GM10847 (cell line): ENCODE data around the gene OCA2.

Experiments used
- POLR2A ChIP-seq: IDR thresholded peaks from 2 replicates; pipeline ENCODE4 v1.6.1; 2011; ENCODE audit not compliant: insufficient read length; ENCODE audit errors: extremely low read depth

OCA2 gene

GRCh38 chr15:27770769-27771554 lies 328.2 kb downstream of the OCA2 start:
- no peak for TF ChIP-seq POLR2A

DNA sequence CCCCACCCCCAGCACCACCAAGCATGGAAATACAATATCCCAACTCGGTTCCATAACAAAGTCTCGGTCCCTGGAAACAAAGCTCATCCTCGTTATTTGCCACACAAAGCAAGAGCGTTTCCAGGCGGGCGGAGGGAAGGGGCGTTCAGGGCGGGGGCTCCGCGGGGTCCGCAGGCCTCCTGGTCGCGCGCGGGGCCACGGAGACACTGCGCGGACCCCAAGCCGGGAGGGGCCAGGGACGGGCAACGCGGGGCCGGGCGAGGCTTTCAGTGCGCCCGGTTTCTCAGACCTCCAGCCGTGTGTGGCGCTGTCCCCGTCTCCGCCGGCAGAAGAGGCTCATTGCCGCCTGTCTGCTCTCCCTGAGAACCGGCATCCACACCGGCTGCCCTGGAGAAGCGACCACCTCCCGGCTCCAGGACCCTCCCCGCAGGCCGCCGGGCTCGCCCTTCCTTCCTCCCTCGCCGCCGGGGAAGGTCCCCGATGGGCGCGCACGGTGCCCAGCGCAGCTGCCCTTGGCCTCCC lies 329.0 kb downstream of the OCA2 start:
- no peak for TF ChIP-seq POLR2A

DNA sequence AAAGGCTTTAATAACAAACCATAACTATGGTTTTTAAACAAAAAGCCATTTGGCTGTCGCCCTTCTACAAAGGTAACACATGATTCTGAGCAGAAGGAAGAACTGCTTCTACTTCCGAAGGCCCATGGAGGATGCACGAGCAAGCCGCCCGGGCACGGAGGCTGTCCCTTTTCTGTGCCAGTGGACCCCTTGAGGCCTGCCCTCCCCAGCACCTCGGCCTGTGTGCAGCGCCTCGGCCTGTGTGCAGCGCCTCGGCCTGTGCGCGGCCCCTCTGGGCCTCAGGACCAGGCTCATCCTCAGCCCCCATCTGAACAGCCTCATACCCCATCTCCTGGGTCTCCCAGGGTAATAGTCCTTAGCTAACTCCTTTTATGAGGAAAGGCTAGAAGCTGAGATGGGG lies 329.5 kb downstream of the OCA2 start:
- TF ChIP-seq POLR2A = no peak

- TF ChIP-seq POLR2A = no peak
Observed at GRCh38 chr15:27768732-27769475, 330.2 kb downstream of the OCA2 start.

GRCh38 chr15:27767918-27768640 lies 331.0 kb downstream of the OCA2 start:
- TF ChIP-seq POLR2A = no peak

GRCh38 chr15:27764339-27764738 lies 334.8 kb downstream of the OCA2 start:
- TF ChIP-seq POLR2A = no peak

GRCh38 chr15:27763514-27763913 lies 335.6 kb downstream of the OCA2 start:
- no peak for TF ChIP-seq POLR2A

GRCh38 chr15:27762471-27762870 lies 336.6 kb downstream of the OCA2 start:
- TF ChIP-seq POLR2A = no peak

DNA sequence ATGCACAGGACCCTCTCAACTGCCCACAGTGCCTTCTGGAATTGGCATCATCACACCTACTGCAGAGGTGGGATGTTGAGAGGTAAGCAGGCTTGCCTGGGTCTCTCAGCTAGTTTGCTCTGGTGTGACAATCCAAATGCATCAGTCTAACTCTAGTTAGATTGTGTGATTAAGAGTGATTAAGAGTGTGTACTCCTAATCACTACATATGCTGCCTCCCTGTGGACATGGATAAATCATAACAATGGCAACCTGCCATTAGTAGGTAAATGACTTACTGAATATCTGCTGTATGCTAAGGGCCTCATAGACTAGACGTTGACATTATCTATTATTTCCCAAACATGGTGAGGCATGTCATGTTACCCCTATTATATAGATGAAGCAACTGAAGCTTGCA lies 342.1 kb downstream of the OCA2 start:
- no peak for TF ChIP-seq POLR2A

DNA sequence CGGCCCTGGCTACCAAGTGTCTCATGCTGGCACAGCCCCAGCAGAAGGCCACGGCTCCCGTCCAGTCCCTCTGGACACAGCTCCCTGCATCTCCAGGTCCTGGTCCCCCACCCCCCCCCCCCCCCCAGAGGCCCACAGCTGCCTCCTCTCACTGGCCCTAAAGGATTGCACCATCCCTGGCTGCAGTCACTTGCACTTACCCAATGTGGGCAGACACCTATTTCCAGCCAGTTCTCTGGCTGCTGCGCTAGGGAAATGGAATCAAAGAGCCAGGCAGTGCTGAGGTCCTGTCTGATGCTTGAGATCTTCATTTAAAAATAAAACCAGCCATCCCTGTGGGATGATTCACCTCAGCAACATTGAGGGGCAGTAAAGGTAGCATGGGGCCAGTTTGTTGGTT lies 346.4 kb downstream of the OCA2 start:
- TF ChIP-seq POLR2A = no peak

DNA sequence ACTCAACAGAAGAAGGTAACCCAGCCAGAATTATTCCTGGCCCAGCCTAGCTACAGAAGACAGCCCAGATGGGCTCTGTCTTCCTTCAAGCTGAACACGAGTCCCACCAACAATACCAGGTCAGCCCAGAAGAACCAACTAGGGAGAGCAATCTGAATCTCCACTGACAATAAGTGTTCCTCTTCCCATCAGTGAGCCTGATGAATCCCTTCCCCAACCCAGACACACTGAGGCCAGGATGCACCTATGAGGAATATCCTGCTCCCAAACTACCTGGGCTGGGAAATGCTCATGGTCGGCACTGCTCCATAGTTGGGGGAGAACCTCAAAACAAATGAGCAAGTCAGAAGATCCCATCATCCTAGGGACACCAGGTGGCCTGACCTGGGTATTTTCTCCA lies 351.1 kb downstream of the OCA2 start:
- no peak for TF ChIP-seq POLR2A

GRCh38 chr15:27746401-27746955 lies 352.6 kb downstream of the OCA2 start:
- TF ChIP-seq POLR2A = no peak

GRCh38 chr15:27744641-27745040 lies 354.5 kb downstream of the OCA2 start:
- no peak for TF ChIP-seq POLR2A

- no peak for TF ChIP-seq POLR2A
Observed at GRCh38 chr15:27743638-27744037, 355.5 kb downstream of the OCA2 start.

DNA sequence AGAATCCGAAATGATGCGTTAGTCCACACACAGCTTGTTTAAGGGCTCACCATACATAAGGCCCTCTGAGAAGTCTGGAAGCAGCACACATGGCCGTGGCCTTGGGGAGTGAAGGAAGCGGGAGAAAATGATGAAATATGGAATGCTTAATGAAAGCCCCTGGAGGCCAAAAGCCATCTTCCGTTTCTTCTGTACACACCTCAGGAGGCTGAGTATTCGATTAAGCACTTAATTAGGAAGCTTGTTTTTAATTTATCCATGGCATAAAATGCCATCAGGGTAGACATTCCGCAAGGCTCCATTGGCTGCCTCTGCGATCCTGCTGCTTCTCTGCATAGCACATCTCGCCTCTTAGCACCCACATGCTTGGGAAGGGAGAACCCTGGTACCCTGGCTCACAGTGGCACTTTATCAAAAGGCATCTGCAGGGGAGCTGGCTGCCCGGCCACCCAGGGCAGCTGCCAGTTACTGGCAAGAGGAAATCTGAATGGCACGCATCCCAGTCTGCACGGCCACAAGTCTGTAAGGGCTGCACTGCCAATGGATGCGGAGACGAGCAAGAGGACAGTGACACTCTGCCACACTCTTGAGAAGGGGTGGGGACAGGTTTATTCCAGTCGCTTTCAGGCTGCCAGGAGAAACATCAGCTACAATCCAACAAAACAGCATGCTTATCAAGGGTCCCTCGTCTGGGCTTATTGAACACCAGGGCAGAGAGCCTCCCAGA lies 356.2 kb downstream of the OCA2 start:
- TF ChIP-seq POLR2A = no peak
